ENCODE results near the gene IMPG1. TPM values are rescaled to one million over a fixed set of nuclear protein-coding genes. Genes with fewer than 3 reads are reported as not detected.

The IMPG1 gene
- total RNA-seq, 4 donors from 2014 or later, result not detected

- TF ChIP-seq, protein P1, sequence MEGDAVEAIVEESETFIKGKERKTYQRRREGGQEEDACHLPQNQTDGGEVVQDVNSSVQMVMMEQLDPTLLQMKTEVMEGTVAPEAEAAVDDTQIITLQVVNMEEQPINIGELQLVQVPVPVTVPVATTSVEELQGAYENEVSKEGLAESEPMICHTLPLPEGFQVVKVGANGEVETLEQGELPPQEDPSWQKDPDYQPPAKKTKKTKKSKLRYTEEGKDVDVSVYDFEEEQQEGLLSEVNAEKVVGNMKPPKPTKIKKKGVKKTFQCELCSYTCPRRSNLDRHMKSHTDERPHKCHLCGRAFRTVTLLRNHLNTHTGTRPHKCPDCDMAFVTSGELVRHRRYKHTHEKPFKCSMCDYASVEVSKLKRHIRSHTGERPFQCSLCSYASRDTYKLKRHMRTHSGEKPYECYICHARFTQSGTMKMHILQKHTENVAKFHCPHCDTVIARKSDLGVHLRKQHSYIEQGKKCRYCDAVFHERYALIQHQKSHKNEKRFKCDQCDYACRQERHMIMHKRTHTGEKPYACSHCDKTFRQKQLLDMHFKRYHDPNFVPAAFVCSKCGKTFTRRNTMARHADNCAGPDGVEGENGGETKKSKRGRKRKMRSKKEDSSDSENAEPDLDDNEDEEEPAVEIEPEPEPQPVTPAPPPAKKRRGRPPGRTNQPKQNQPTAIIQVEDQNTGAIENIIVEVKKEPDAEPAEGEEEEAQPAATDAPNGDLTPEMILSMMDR (IDR thresholded peaks at IDR 0.05; ENCODE audit: low read depth), result no peak
Observed at GRCh38 chr6:75926293-75927168, 145.9 kb downstream of the IMPG1 start.

DNA sequence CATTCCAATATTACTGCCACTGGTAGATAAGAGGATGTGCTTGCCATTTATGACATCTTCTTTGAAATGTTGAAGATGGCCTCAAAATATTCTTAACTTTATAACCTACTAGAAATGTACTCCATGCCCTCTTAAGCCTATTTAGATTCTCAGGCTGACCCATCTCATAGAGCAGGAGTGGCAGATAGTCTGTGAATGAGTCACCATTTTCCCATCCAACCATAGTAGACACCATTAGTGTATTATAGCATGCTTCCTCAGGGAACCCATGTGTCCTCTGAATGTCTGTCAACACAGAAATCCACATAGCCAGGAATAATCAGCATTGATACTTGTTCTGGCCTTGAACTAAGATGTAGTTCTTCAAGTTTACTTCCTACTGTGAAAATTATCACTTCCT, 150.2 kb downstream of the IMPG1 start:
- TF ChIP-seq, protein P1 (IDR thresholded peaks at IDR 0.05; ENCODE audit: low read depth), result no peak

- TF ChIP-seq, protein P1 (IDR thresholded peaks at IDR 0.05; ENCODE audit: low read depth), result no peak
Observed at GRCh38 chr6:75913040-75913439, 159.4 kb downstream of the IMPG1 start.

DNA sequence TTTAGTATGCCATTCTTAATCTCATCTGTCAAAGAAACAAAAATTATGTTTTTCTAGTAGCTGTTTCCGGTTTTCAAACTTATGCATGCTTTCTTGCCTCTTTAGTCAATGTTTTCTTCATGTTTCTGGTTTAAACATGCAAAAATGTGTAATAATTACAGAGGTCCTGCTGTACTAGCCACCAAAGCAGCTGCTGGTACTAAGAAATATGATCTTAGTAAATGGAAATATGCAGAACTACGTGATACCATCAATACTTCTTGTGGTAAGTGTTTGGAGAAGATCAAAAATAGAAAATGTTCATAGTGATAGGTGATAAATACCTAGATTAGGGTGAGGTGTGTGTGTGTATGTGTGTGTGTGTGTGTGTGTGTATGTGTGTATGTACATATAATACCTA, 165.0 kb downstream of the IMPG1 start:
- TF ChIP-seq, protein P1 (IDR thresholded peaks at IDR 0.05; ENCODE audit: low read depth), result no peak

- TF ChIP-seq, protein P1 (IDR thresholded peaks at IDR 0.05; ENCODE audit: low read depth), result no peak
Observed at GRCh38 chr6:75906871-75907270, 165.6 kb downstream of the IMPG1 start.

DNA sequence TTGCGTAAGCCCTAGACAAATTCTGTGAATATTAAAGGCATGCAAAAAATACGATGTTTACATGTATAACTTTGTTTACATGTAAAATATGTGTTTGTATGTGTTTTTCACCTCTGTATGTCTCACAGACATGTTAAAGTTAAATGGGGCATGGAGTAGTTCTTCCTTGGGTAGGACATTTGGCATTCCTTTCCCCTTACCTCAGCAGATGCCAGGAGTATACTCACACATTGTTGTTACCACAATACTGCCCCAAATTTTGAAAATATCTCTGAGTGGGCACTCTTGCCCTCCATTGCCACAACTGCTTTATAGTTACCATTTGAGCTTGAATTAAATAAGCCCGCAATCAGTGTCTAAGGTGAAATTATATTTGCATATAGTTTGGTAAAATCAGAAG, 175.9 kb downstream of the IMPG1 start:
- TF ChIP-seq, protein P1 (IDR thresholded peaks at IDR 0.05; ENCODE audit: low read depth), result no peak

- TF ChIP-seq, protein P1 (IDR thresholded peaks at IDR 0.05; ENCODE audit: low read depth), result no peak
Observed at GRCh38 chr6:75893776-75894152, 178.7 kb downstream of the IMPG1 start.
